ENCODE measurements around the gene MUC13.

MUC13 gene

GRCh38 chr3:124896824-124897526, 37.6 kb downstream of the MUC13 start:
- DNase-seq: no peak

DNA sequence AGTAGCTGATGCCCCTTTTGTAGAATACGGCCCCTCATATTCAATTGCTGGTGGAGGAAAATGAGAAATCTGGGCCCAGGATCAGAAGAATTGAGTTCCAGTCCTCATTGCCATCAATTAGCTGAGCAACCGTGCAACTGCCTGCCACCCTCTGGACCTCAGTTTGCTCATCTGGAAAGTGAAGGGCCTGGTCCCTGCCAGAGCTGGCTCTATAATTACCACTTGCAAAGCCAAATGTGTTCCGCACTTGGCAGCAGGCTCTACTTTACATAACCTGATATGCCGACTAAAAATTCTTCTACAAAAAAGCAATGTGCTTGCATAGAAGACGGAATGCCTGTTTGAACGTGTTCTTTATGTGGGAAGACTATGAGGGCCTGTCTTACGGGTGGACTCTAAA, 38.8 kb downstream of the MUC13 start:
- DNase-seq: no peak

DNA sequence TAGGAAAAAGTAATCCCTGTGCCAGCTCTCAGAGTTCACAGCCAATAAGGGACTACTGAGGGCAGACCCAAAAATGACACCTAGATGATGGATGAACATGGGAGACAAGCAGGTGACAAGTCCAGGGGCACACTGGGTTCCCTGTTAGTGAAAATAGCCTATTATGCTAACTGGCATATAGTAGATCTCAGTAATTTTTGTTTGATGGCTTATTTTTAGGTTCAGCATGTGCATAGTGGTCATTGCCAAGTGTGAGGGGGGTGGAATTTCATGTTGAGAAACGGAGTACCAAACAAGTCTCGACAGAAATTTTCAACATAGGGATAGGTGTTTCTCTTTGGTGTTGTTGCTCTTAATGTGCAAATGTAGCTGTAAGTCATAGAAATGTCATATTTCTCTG, 41.0 kb downstream of the MUC13 start:
- no peak for DNase-seq

DNA sequence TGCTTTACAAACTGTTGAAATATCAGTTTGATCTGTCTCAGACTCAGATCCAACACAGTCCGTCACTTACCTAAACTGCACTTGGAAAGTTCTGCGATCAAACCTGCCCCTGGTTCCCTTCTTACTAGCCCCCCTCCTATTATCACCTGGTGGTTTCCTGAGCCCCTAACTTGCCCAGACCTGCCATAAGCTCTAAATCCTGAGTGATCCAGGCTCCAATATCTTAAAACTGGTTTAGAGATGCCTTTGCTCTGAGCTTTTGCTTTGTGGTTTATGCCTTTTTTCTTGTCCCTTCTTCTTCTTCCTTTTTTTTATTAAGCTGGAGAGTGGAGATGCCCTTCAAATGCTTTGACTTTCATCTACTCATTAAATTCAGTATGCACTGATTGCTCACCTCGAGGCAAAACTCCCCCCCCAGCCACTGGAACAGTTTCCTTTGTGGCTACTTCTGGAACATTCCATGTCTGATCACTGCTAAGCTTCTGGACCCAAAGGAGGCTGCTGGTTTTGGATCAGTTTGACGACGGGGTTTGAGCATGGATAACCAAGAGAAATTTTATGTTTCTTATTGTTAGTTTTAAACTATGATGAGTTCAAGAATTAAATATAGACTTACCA, 43.9 kb downstream of the MUC13 start:
- no peak for DNase-seq

DNA sequence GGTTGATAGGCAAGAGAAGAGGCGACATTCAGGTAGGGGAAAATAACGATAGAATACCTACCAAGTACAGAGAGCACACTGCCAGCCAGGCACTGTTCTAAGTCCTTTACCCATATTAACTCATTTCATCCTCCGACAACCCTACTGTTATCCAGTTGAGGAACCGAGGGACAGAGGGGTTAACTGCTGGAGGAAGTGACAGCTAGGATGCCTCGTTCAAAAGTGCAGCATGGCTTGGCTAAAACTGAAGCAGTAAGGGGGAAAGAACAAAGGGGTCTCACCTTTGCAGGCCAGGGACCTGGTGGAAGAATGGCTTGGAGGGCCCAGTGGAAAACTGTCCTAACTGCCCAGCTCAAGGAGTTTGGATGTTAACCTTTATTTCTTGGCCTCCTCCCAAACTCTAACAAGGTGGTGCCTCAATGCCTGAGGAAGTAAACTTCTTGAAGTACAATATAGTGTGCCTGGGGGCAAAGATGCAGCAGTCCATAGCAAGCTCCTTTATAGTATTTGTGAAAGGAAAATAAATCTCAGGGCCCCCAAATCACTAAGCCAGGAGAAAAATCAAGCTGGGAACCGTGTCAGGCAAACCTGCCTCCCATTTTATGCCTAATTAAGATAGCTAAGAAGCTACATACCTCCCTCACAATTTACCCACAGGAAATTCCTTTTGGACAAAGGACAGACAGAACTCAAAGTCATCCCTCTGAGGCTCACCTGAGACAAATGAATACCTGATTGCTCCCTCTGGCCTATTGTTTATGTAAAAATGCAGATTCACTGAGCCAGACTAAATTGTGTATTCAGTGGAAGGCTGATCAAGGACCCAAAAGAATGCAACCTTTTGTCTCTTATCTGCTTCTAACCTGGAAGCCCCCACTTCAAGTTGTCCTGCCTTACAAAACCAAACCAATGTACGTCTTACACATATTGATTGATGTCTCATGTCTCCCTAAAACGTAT, 45.8 kb downstream of the MUC13 start:
- no peak for DNase-seq

DNA sequence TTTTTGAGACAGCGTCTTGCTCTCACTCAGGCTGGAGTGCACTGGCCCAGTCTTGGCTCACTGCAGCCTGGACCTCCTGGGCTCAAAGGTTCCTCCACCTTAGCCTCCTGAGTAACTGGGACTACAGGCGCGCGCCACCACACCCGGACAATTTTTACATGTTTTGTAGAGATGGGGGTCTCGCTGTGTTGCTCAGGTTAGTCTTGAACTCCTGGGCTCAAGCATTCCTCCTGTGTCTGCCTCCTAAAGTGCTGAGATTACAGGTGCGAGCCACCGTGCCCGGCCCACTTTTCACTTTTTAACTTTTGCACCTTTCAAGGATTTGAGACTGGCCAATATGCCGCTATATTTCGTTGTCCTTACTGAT, 46.6 kb downstream of the MUC13 start:
- DNase-seq: no peak

- peak; percentile 37 for DNase-seq
Observed at GRCh38 chr3:124887177-124887931, 47.2 kb downstream of the MUC13 start, which contains the start of gene ITGB5. TSS of gene ITGB5 (minus strand) at chr3:124887365. CDS start at chr3:124887000, 365 bp downstream.

GRCh38 chr3:124886168-124887056, 48.1 kb downstream of the MUC13 start:
- DNase-seq: peak; percentile 37

DNA sequence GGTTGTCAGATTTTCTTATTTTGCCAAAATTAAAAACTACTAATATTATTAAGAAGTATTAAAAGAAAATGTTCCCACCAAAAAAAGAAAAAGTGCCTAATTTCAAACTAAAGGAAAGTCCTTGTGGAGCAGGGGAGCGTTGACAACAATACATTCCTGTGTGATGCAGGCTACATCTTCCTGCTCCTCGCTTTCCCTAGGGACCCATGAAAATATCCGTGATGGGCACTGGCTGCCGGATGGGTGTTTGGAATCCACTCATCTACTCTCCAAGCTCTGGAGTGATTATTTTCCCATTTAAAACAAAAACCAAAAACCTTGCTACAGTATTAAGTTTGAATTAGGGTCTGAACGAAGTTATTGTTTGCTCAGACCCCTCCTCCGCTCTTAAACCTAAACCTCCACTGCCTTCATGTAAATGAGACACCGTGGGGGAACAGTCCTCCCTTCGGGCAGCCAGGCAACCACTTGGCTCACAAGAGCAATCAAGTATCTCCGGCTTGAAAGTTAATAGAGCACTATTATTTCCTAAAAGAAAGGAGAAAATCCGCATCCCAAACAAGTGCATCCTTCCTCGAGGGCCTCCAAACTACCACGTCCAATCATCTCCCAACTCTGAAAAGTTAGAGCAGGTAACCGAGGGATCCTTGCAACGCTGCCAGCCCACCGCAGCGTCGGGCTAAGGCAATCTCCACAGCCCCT, 48.9 kb downstream of the MUC13 start:
- no peak for DNase-seq

DNA sequence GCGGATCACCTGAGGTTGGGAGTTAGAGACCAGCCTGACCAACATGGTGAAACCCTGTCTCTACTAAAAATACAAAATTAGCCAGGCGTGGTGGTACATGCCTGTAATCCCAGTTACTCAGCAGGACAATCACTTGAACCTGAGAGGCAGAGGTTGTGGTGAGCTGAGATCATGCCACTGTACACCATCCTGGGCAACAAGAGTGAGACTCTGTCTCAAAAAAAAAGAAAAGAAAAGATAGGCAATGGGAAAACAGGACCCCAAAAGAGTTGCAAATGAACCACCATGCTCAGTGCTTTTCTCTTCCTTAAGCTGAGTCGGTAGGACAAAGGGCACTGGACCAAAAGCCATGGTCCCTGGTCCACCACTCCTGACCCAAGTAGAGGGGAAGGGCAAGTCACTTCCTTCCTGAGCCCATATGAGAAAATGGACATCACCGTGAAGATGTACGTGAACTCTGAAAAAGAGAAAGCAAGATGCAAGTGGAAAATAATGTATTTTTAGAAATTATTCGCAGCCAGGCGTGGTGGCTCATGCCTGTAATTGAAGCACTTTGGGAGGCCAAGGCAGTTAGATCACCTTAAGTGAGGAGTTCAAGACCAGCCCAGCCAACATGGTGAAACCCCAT, 50.0 kb downstream of the MUC13 start:
- no peak for DNase-seq

- DNase-seq: no peak
Observed at GRCh38 chr3:124883766-124884473, 50.6 kb downstream of the MUC13 start.

GRCh38 chr3:124882816-124883747, 51.5 kb downstream of the MUC13 start:
- no peak for DNase-seq

DNA sequence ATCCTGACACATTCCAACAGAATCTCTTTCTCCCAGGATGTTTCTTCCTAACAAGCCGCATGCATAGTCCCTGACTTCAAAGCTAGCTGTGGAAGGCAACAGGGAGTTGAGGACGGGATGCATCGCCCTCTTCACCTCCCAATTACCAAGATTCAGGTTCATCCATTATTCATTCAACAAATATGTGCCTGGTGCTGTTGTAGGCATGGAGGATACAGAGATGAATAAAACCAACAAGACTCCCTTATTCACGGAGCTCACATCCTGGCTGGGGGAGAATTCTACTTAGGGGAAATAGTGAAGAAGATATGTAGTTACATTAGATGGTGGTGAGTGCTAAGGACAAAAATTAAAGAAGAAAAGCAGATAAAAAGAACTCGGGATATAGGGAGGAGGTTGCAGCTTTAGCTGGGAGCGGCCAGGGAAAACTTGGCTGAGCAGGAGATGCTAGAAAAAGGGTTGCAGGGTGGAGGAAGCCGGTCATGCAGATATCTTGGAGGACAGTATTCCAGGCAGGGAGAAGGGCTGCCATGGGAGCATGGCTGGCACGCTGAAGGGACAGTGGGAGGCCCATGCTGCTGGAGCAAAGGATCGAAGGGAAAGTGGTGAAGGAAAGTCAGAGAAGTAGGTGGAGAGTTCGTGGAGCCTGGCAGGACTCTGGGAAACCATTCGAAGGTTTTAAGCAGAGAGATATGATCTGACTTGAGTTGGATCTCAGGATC, 52.4 kb downstream of the MUC13 start:
- DNase-seq: no peak

- DNase-seq: no peak
Observed at GRCh38 chr3:124879337-124879680, 55.2 kb downstream of the MUC13 start.

GRCh38 chr3:124878561-124879336, 55.8 kb downstream of the MUC13 start:
- no peak for DNase-seq

GRCh38 chr3:124877674-124878073, 56.9 kb downstream of the MUC13 start:
- DNase-seq: no peak

DNA sequence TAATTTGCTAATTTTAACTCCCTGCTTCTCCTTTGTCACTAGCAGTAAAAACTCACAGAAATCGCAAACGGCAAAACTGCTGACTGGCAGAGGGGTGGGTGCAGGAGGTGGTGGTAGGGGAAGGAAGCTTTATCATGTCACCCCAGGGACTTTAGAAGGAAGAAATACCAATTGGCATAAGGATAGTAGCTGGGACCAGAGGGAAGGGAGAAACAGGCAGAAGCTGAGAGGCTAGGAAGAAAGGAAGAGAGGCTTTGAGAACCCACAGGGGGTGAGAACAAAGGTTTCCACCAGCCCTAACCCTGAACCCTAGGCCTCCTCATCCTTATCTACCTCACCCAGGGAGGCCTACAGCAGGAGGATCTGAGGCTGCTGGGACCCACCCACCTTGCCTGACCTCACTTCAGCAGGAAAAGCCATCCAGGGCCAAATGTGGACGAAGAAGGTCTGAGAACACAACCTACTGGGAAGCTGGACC, 58.1 kb downstream of the MUC13 start:
- DNase-seq: no peak
